ENCODE measurements around the gene SUMO3.

Gene SUMO3

DNA sequence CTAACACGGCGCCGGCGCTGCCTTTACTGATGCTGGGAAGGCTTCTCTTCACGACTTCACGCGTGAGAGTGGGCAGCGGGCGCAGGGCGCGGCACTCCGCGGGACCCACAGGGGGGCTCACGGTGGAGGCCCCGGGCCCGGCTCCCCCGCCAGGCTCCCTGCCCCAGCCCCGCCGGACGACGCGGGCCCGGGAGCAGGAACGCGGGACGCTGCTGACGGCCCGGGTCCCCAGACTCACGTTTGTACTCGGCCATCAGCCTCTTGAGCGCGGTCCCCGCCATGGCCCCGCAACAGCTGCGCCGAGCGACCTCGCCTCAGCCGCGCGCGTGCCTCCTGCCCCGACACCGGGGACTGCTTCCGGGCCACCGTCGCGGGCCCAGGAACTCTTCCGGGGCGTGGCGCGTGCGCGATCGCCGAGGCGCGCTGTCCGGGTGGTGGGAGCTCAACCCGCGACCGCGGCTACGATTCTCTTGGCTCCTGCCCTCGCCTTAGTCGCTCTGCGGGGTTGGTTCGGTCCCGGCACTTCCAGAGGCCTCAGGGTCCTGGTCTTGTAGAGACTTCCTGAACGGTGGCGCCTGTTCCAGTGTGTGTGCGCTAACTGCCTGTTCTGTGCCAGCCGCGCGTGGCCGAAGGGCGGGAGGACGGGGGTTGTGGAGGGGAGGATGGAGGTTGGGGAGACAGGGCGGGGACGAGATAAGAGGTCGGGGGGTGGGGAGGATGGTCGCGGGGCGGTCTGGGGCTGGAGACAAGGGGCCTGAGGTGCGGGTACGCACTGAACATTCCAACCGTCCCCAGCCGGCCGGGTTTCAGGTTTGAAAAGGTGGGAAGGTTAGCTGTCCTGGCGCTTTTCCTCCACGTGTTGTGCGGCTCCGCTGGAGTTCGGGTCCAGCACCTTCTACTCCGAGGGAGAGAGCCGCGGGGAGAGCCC, 16.1 kb downstream of the SUMO3 start, which contains the start of gene UBE2G2:
Gene UBE2G2, minus strand, starts transcription at position 353 of the 928 bp plus-strand sequence. Its CDS starts 72 bp downstream, at position 281.
- DNase-seq = peak; percentile 50

- no peak for DNase-seq
Observed at GRCh38 chr21:44800971-44801467, 16.8 kb downstream of the SUMO3 start.

- DNase-seq = no peak
Observed at GRCh38 chr21:44800103-44800502, 17.8 kb downstream of the SUMO3 start.

GRCh38 chr21:44799646-44800045, 18.2 kb downstream of the SUMO3 start:
- DNase-seq = no peak

GRCh38 chr21:44797775-44798174, 20.1 kb downstream of the SUMO3 start:
- no peak for DNase-seq

DNA sequence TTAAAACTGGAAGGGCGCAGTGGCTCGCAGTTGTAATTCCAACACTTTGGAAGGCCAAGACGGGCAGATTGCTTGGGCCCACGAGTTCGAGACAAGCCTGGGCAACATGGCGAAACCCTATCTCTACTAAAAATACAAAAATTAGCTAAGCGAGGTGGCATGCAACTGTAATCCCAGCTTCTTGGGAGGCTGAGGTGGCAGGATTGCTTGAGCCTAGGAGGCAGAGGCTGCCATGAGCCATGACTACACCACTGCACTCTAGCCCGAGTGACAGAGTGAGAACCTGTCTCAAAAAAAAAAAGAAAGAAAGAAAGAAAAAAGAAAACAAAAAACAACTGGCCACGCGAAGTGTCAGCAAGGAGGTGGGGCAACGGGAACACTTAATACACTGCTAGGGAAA, 22.5 kb downstream of the SUMO3 start:
- DNase-seq = no peak

- no peak for DNase-seq
Observed at GRCh38 chr21:44793592-44794374, 24.1 kb downstream of the SUMO3 start.

DNA sequence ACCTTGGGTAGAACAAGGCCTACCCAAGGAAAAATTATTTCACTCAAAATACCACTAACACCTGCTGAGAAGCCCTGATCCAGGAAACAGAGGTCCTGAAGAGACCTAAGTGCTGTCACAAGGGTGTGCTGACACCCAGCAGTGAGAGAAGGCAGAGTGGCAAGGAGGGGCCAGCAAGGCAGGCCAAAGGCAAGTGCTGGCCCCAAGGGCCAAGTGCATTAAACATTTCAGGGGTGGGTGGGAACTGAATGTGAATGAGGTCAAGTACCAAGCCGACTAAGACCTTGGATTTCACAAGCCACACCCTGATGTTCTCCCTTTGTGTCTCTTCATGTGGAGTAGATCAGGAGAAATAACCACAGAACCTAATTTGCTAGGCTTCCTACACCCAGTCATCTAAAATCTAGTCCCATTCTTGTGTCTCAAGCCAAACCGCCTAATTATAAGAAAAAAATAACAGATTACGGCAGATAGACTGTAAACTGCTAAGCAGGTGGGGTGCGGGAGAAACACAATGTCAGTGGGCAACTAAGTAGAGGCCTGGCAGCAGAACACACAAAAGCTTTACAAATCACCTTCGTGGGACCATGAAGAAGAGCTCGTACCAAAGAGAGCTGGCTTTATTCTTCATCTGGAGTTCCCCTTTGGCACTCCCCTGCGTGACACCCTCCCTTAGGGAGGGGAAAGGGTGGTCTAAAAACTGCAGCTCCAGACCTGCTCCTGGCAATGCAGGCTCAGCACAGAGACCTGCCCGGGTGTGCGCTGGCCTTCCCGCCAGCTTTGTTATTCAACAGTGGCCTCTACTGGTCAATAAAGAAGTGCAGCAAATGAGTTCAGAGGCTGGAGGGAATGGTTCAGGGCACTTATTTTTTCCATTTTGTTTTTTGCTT, 24.9 kb downstream of the SUMO3 start:
- DNase-seq = no peak

- DNase-seq = no peak
Observed at GRCh38 chr21:44791993-44792392, 25.9 kb downstream of the SUMO3 start.

DNA sequence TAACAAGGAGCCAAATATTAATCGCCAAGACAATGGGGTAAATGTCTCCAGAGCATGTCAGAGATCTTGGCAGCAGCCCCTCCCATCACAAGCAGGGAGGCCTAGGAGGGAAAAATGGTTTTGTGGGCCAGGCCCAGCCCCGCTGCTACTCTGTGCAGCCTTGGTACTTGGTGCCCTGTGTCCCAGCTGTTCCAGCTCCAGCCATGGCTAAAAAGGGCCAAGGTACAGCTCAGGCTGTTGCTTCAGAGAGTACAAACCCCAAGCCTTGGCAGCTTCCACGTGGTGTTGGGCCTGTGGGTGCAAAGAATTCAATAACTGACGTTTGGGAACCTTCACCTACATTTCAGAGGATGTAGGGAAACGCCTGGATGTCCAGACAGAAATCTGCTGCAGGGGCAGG, 26.6 kb downstream of the SUMO3 start:
- DNase-seq = no peak

DNA sequence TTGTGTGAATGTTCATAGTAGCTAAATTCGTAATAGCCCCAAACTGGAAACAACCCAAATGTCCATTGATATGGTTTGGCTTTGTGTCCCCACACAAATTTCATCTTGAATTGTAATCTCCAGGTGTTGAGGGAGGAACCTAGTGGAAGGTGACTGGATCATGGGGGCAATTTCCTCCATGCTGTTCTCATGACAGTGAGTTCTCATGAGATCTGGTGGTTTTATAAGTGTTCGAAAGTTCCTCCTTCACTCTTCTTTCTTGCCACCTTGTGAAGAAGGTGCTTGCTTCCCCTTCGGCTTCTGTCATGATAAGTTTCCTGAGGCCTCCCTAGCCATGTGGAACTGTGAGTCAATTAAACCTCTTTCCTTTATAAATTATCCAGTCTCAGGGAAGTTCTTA, 27.5 kb downstream of the SUMO3 start:
- DNase-seq = no peak

GRCh38 chr21:44789880-44790279, 28.0 kb downstream of the SUMO3 start:
- DNase-seq = no peak

DNA sequence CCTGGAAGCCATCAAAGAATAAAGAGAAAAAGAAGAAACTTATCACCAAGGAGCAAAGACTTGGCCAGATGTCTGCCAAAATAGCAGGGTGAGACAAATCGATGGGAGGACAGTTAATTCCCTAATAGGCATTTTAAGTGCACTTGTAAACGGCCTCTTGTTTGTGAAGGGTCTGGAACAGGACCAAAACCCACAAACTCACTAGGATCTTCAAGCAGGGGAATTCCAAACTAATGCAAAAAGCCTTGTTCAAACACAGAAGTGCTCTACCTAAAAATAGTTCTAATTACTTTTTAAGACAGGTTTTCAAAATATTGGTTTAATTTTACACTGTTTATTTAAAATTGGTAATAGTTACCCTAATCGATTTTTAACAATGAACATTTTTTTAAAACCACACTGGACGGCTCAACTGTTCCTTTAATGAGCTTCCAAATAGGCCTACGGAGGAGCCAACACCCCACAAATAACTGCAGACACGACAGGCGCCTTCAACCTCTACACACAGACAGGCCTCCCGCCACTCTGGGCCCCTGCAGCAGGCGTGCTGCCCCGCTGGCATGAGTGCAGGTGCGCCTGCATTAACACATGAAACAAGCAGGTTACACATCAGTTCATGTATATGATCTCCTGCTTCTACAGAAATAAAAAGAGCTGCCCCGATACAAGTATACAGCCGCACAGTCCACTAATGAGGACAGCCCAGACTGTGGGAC, 32.1 kb downstream of the SUMO3 start:
- DNase-seq = no peak

- DNase-seq = no peak
Observed at GRCh38 chr21:44784810-44785209, 33.1 kb downstream of the SUMO3 start.

- DNase-seq = no peak
Observed at GRCh38 chr21:44783020-44783696, 34.7 kb downstream of the SUMO3 start.

DNA sequence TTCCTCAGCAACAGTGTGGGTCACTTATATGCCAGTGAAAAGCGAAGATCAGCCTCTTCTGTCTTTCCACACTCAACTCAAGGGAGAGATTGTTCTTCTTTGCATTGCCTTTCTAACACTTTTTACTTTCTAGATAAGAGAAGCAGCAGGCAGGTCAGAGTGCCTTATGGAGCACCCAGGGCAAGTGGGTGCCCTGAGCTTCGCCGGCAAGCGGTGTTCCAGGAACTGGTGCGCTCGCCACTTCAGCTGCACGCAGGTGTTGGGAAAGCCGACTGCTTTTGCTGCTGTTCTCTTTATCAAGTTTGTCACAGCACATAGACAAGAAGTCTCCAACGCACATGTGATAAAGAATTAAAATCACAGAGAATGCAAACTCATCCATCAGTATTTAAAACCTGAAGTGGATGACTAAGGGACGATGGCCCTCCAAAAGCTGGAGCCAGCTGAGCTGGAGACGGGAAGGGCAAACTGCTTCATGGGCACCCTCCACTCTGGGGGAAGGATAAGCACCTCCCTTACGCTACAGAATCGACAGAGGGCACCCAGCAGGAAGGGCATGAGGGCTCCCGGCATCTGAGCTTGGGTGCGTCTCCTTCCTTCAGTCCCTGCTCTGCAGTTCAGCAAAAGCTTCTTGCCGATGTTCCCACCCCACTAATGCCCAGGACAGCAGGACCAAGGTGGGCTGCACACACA, 36.9 kb downstream of the SUMO3 start:
- DNase-seq = no peak

GRCh38 chr21:44780137-44780502, 37.7 kb downstream of the SUMO3 start:
- DNase-seq = no peak

DNA sequence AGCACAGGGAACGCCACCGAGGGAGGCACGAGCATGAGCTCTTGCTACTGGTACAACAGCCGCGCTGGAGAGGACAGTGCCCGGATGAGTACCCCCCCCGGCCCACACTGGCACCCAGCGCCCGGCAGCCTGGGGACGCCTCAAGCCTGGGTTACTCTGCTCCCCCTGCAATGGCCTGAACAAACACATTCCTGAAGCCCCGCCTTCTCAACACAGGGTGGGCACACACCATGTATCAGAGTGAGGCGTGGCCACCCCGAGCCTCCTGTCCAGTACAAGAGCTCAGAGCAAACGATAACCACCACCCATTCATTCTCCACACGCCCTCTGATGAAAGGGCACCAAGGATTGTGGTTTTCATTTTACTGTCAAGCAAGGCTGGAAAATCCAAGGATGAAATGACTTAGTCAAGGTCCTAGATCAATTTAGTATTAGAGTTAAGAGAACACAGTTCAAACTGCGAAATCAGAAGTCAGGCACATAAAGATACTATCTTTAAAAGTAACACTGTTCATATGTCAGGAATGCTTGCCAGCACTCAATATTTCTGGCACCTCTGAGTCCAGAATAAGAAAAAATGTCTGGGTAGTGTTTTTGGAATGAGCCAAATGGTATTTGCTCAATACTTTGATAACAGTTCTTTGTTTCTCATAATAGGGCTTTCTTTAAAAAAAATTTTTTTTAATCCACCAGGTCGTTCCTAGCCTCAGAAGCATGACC, 38.3 kb downstream of the SUMO3 start:
- no peak for DNase-seq

DNA sequence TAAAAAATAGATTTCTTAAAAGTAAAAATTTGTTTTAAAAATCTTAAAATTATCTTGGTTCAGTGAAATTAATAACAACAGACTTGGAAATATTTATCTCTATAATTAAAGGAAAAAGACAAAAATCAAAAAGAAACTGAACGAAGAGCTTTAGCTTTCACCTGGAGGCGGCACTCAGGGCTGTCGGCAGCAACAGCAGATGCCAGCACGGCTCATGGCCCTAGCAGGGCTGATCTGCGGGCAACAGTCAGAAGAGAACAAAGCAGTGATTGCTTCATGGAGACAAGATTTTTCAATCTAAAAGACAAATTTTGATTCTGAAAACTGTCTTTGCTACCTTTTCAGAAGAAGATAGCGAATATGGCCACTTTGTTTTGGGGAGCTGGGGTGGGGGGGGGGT, 38.9 kb downstream of the SUMO3 start:
- DNase-seq = no peak

DNA sequence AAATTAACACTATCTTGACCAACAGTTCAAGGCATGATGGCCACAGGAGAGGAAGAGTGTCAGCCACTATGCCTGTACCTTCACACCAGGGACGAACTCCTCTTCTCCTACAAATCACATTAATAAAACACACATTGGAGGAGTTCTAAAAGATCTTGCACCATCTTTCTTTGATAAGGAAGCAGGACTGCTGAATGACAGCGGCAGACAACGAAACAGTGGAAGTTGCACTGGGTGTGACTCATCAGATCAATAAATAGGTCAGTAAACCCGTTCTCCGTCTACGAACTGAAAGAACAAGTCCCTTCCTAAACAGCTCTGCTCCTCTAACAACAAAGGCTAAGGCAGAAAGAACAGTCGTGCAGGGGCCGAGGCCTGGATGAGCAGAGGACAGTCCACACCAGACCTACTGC, 39.4 kb downstream of the SUMO3 start:
- no peak for DNase-seq

Data from GOT3 (cell line).